K562 (cell line): ENCODE results near the gene CSF2RB. TPM values are rescaled to one million over a fixed set of nuclear protein-coding genes. Genes with fewer than 3 reads are reported as not detected.

Experiments
- ARID4B ChIP-seq: sonication (generic); formaldehyde crosslinking; IDR thresholded peaks from 2 replicates; pipeline ENCODE4 v1.8.0; 2022; ENCODE audit warnings: mild to moderate bottlenecking, missing genetic modification reagents
- ATF2 ChIP-seq: sonication (generic); formaldehyde crosslinking; IDR thresholded peaks from 2 replicates; pipeline ENCODE4 v1.8.1; 2022; ENCODE audit warnings: missing genetic modification reagents
- ELK1 ChIP-seq: sonication (generic); formaldehyde crosslinking; IDR thresholded peaks from 2 replicates; pipeline ENCODE4 v1.8.1; 2022; ENCODE audit warnings: missing genetic modification reagents
- EZH2 ChIP-seq: IDR thresholded peaks from 2 replicates; pipeline ENCODE4 v1.6.1; 2012; ENCODE audit warnings: low read depth, mild to moderate bottlenecking, inconsistent platforms, low read length, borderline replicate concordance
- HOMEZ ChIP-seq: fragments of 250-450 bp; sonication (Bioruptor Pico); IDR thresholded peaks from 2 replicates; pipeline ENCODE4 v1.4.0; 2020; ENCODE audit warnings: mild to moderate bottlenecking, moderate library complexity
- NR2C1 ChIP-seq, 2 experiments: fragments of 450-650 bp; IDR thresholded peaks; 2 replicates each; pipeline ENCODE4 v1.6.1; 2017; ENCODE audit warnings: mild to moderate bottlenecking in 2 of 2, antibody characterized with exemption in 1 of 2, inconsistent platforms in 1 of 2, missing compliant biosample characterization in 1 of 2, missing genetic modification characterization in 1 of 2
- NR3C1 ChIP-seq: sonication (generic); formaldehyde crosslinking; IDR thresholded peaks from 2 replicates; pipeline ENCODE4 v1.8.1; 2022; ENCODE audit warnings: missing genetic modification reagents
- POLR2AphosphoS2 ChIP-seq: IDR thresholded peaks from 2 replicates; pipeline ENCODE4 v1.6.1; 2012; ENCODE audit warnings: low read length, improper control_type of control experiment
- POLR3G ChIP-seq: IDR thresholded peaks from 2 replicates; pipeline ENCODE4 v1.6.1; 2011; ENCODE audit not compliant: insufficient read length, insufficient replicate concordance; ENCODE audit errors: extremely low read depth
- RBFOX2 ChIP-seq: fragments of 200-400 bp; formaldehyde crosslinking; IDR thresholded peaks from 2 replicates; pipeline ENCODE4 v1.6.1; 2017; ENCODE audit warnings: low read depth, mild to moderate bottlenecking, low read length, moderate library complexity
- SFPQ ChIP-seq: fragments of 200-400 bp; formaldehyde crosslinking; IDR thresholded peaks from 2 replicates; pipeline ENCODE4 v1.6.1; 2017; ENCODE audit warnings: mild to moderate bottlenecking, low read depth, low read length, moderate library complexity
- STAG1 ChIP-seq: sonication (generic); formaldehyde crosslinking; IDR thresholded peaks from 2 replicates; pipeline ENCODE4 v1.5.0; 2020; ENCODE audit warnings: missing genetic modification reagents, borderline replicate concordance
- TARDBP ChIP-seq: fragments of 450-650 bp; IDR thresholded peaks from 2 replicates; pipeline ENCODE4 v1.6.1; 2016
- ZNF140 ChIP-seq: fragments of 250-450 bp; sonication (Bioruptor Pico); IDR thresholded peaks from 2 replicates; pipeline ENCODE4 v1.8.0; 2021; ENCODE audit warnings: moderate library complexity, mild to moderate bottlenecking, inconsistent platforms
- ZNF174 ChIP-seq: fragments of 250-450 bp; sonication (Bioruptor Pico); IDR thresholded peaks from 2 replicates; pipeline ENCODE4 v1.4.0; 2020; ENCODE audit warnings: mild to moderate bottlenecking
- polyA plus RNA-seq, 8 experiments: library from polyadenylated mRNA; depleted of rRNA in 4 of 8; stranded (reverse) in 5 of 8; unstranded in 3 of 8; fragments of >200 nt; fragmentation: Nextera tagmentation in 2 of 8; fragmentation: Illumina TruSeq in 1 of 8; extraction: Ambion mirVana in 2 of 8; extraction: Trizol in 1 of 8; gene quantifications; 2 replicates each; pipeline versions ENCODE4 v1.2.1 to v1.2.3, GENCODE V29; 2011 to 2014; ENCODE audit warnings: inconsistent platforms in 1 of 8, missing spikeins in 1 of 8
- total RNA-seq, 7 experiments: library from RNA; depleted of rRNA in 6 of 7; stranded (reverse); fragments of >200 nt in 6 of 7; fragmentation: Illumina TruSeq in 2 of 7; extraction: Trizol in 2 of 7; gene quantifications; 2 replicates each; pipeline versions ENCODE4 v1.2.1 to v1.2.3, GENCODE V29; 2011 to 2021; ENCODE audit warnings: low replicate concordance in 1 of 7

CSF2RB gene
- total and polyA plus RNA-seq, 9 of the 15 experiments (the other 6 are each of a cell fraction or from before 2014, with no cell fraction given) = 0.04 to 1.0 (median 0.36) TPM

GRCh38 chr22:36922105-36922608 is 8.7 kb downstream of the CSF2RB start (continued):
- TF ChIP-seq ARID4B (no peak), NR3C1 (no peak), ZNF140 (no peak), POLR2AphosphoS2 (no peak), STAG1 (CRISPR knock-in tag) (no peak), RBFOX2 (no peak), HOMEZ (CRISPR knock-in tag) (no peak), NR2C1 (IDR thresholded peaks at IDR 0.05) (no peak), NR2C1 (tag; IDR thresholded peaks at IDR 0.05) (no peak), SFPQ (no peak), ZNF174 (CRISPR knock-in tag) (no peak), ATF2 (CRISPR knock-in tag) (no peak), TARDBP (no peak), POLR3G (no peak), EZH2 (no peak), ELK1 (no peak)
